ENCODE results near the gene FAM20C.

The FAM20C gene

DNA sequence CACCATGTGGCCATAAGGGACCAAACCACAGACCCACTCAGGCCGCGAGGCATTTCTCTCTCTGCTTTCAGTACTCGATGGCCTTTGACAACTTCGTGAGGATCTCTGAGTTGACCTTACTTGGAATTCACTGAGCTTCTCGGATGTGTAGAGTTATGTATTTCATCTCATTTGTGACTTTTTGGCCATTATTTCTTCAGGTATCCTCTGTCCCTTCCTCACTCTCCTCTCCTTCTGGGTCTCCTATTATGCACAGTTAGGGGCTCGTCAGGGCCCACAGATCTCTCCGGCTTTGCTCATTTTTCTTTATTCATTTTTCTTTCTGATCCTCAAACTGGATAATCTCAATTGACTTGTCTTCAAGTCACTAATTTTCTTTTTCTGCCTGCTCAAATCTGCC is 81.0 kb downstream of the FAM20C start:
- no peaks in the 10 kb centered on the region for H3K79me2 ChIP-seq (ENCODE audit: low read length)
- no peak overlapping the region for H3K4me3 ChIP-seq (ENCODE audit: low read length)
- no peaks in the 10 kb centered on the region for H3K27me3 ChIP-seq (ENCODE audit: low read depth, low read length)
- TF ChIP-seq, protein P1, sequence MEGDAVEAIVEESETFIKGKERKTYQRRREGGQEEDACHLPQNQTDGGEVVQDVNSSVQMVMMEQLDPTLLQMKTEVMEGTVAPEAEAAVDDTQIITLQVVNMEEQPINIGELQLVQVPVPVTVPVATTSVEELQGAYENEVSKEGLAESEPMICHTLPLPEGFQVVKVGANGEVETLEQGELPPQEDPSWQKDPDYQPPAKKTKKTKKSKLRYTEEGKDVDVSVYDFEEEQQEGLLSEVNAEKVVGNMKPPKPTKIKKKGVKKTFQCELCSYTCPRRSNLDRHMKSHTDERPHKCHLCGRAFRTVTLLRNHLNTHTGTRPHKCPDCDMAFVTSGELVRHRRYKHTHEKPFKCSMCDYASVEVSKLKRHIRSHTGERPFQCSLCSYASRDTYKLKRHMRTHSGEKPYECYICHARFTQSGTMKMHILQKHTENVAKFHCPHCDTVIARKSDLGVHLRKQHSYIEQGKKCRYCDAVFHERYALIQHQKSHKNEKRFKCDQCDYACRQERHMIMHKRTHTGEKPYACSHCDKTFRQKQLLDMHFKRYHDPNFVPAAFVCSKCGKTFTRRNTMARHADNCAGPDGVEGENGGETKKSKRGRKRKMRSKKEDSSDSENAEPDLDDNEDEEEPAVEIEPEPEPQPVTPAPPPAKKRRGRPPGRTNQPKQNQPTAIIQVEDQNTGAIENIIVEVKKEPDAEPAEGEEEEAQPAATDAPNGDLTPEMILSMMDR (IDR thresholded peaks at IDR 0.05; ENCODE audit: low read depth, low read length): no peak
- TF ChIP-seq EZH2phosphoT487 (IDR thresholded peaks at IDR 0.05; ENCODE audit: low read depth): no peak
- H3K27ac ChIP-seq (ENCODE audit: low read length): no peak overlapping the region
- H3K36me3 ChIP-seq (replicated peaks; ENCODE audit: low read depth, low read length): no peaks in the 10 kb centered on the region
- H4K20me1 ChIP-seq (ENCODE audit: insufficient read depth, low read length): no peaks in the 10 kb centered on the region
- no peak overlapping the region for H3K4me2 ChIP-seq (ENCODE audit: low read length)
- no peaks in the 10 kb centered on the region for H3K4me1 ChIP-seq (ENCODE audit: low read length)
- no peak overlapping the region for H2AFZ ChIP-seq (ENCODE audit: low read depth, low read length)
- H3K9me3 ChIP-seq (ENCODE audit: insufficient read depth, low read length): no peaks in the 10 kb centered on the region
- H3K9ac ChIP-seq (ENCODE audit: low read length): no peak overlapping the region

DNA sequence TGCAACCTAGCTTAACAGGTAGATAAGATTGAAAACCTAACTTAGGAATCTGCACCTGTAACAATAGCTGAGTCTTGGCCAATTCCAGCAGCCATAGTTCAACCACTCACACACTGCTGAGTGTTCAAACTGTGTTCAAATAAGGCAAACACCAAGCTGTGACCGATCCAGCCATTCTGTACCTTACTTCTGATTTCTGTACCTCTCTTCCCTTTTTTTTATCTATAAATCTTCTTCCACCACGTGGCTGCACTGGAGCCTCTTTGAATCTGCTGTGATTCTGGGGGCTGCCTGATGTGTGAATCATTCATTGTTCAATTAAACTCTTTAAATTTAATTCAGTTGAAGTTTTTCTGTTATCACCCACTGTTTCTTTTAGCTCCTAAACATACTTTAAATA is 81.9 kb downstream of the FAM20C start:
- Histone ChIP-seq H3K36me3 (replicated peaks; ENCODE audit: low read depth, low read length) (no peaks in the 10 kb centered on the region), H3K4me2 (ENCODE audit: low read length) (no peak overlapping the region), H3K9ac (ENCODE audit: low read length) (no peak overlapping the region), H3K4me1 (ENCODE audit: low read length) (no peaks in the 10 kb centered on the region), H3K9me3 (ENCODE audit: insufficient read depth, low read length) (no peaks in the 10 kb centered on the region), H3K4me3 (ENCODE audit: low read length) (no peak overlapping the region), H4K20me1 (ENCODE audit: insufficient read depth, low read length) (no peaks in the 10 kb centered on the region), H3K27ac (ENCODE audit: low read length) (no peak overlapping the region), H3K27me3 (ENCODE audit: low read depth, low read length) (no peaks in the 10 kb centered on the region), H2AFZ (ENCODE audit: low read depth, low read length) (no peak overlapping the region), H3K79me2 (ENCODE audit: low read length) (no peaks in the 10 kb centered on the region)
- TF ChIP-seq, protein P1 (IDR thresholded peaks at IDR 0.05; ENCODE audit: low read depth, low read length): no peak
- TF ChIP-seq EZH2phosphoT487 (IDR thresholded peaks at IDR 0.05; ENCODE audit: low read depth): no peak

DNA sequence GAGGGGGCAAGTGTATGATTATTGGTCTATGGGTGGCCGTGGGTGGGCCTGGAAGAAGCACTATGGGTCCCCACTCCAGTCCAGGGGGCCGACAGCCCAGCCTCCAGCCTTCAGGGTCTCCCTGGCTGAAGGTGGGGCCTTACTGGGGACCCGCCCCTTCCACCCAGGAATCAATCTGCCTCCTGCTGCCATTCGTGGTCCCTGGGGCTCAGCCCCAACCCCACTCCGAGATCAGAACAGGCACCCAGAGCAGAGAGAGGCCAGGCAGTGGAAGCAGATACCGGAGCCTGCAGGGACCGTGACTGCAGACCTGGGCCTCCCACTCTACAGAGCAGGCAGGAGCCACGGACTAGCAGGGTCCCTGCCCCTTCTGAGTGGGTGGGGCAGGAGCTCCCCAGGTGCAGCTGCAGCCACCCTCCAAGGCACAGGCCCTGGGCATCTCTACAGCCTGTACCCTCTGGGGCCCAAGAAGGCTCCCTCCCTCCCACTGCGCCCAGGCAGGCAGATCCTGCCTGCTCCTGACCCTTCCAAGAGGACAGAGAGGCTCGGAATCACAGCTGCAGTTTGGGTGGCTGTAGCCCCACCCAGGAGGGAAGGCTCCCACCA is 84.0 kb downstream of the FAM20C start:
- H3K9ac ChIP-seq (ENCODE audit: low read length): no peak overlapping the region

DNA sequence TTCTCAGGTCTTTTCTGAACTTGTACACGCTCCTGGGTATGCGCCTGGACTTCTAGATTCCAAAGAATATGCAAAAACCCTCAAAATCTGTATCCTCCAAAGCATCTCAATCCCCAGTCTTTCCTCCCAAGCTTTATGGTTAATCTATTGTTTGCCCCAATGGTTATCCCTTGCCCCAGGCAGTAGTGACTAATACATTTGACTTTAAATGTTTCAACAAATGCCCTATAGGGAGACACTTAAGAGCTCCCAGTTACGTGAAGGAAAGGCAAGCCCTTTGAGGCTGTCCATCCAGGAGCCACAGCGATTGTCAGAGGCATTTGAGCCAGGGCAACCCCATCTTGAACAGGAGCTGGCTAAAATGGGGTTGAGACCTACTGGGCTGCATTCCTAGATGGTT is 84.9 kb downstream of the FAM20C start:
- no peak overlapping the region for H3K4me3 ChIP-seq (ENCODE audit: low read length)
- no peaks in the 10 kb centered on the region for H3K36me3 ChIP-seq (replicated peaks; ENCODE audit: low read depth, low read length)
- no peak overlapping the region for H3K27ac ChIP-seq (ENCODE audit: low read length)
- H3K9me3 ChIP-seq (ENCODE audit: insufficient read depth, low read length): no peaks in the 10 kb centered on the region
- no peak overlapping the region for H3K9ac ChIP-seq (ENCODE audit: low read length)
- H3K4me2 ChIP-seq (ENCODE audit: low read length): no peak overlapping the region
- no peaks in the 10 kb centered on the region for H3K79me2 ChIP-seq (ENCODE audit: low read length)
- H3K27me3 ChIP-seq (ENCODE audit: low read depth, low read length): no peaks in the 10 kb centered on the region
- H4K20me1 ChIP-seq (ENCODE audit: insufficient read depth, low read length): no peaks in the 10 kb centered on the region
- H3K4me1 ChIP-seq (ENCODE audit: low read length): no peaks in the 10 kb centered on the region
- no peak for TF ChIP-seq EZH2phosphoT487 (IDR thresholded peaks at IDR 0.05; ENCODE audit: low read depth)
- TF ChIP-seq, protein P1 (IDR thresholded peaks at IDR 0.05; ENCODE audit: low read depth, low read length): no peak
- H2AFZ ChIP-seq (ENCODE audit: low read depth, low read length): no peak overlapping the region

More for the DNA sequence above, 84.0 kb downstream of the FAM20C start:
- Histone ChIP-seq H3K4me2 (ENCODE audit: low read length) (no peak overlapping the region), H3K27ac (ENCODE audit: low read length) (no peak overlapping the region), H4K20me1 (ENCODE audit: insufficient read depth, low read length) (no peaks in the 10 kb centered on the region), H3K4me1 (ENCODE audit: low read length) (no peaks in the 10 kb centered on the region), H3K27me3 (ENCODE audit: low read depth, low read length) (no peaks in the 10 kb centered on the region), H3K4me3 (ENCODE audit: low read length) (no peak overlapping the region), H3K79me2 (ENCODE audit: low read length) (no peaks in the 10 kb centered on the region), H3K36me3 (replicated peaks; ENCODE audit: low read depth, low read length) (no peaks in the 10 kb centered on the region), H3K9me3 (ENCODE audit: insufficient read depth, low read length) (no peaks in the 10 kb centered on the region), H2AFZ (ENCODE audit: low read depth, low read length) (no peak overlapping the region)
- TF ChIP-seq, protein P1 (IDR thresholded peaks at IDR 0.05; ENCODE audit: low read depth, low read length): no peak
- TF ChIP-seq EZH2phosphoT487 (IDR thresholded peaks at IDR 0.05; ENCODE audit: low read depth): no peak
